HG03342 (cell line): ENCODE data around the gene DAB1.
"Not testable (repeated sequence)": the region's sequence is repeated elsewhere in the genome, so short reads cannot be mapped to it uniquely, and the experiment has no call there.

Source experiments
- ATAC-seq: cut with Tn5 transposase; IDR thresholded peaks from one replicate; pipeline ENCODE4 v1.9.1; 2021; ENCODE audit warnings: mild to moderate bottlenecking, moderate library complexity; ENCODE audit not compliant: unreplicated experiment

DAB1 gene

GRCh38 chr1:57362480-57362879, 61.4 kb downstream of the DAB1 start:
- no peak for ATAC-seq

GRCh38 chr1:57361516-57361915, 62.3 kb downstream of the DAB1 start:
- no peak for ATAC-seq

- ATAC-seq: no peak
Observed at GRCh38 chr1:57360846-57361407, 62.9 kb downstream of the DAB1 start.

GRCh38 chr1:57357462-57357861, 66.4 kb downstream of the DAB1 start:
- ATAC-seq: no peak

GRCh38 chr1:57353654-57354053, 70.2 kb downstream of the DAB1 start:
- no peak for ATAC-seq

GRCh38 chr1:57350610-57351009, 73.2 kb downstream of the DAB1 start:
- no peak for ATAC-seq

- no peak for ATAC-seq
Observed at GRCh38 chr1:57348921-57349320, 74.9 kb downstream of the DAB1 start.

GRCh38 chr1:57345916-57346315, 77.9 kb downstream of the DAB1 start:
- no peak for ATAC-seq

- ATAC-seq: no peak
Observed at GRCh38 chr1:57344265-57344664, 79.6 kb downstream of the DAB1 start.

GRCh38 chr1:57343298-57343915, 80.5 kb downstream of the DAB1 start:
- not testable (repeated sequence) for ATAC-seq

- no peak for ATAC-seq
Observed at GRCh38 chr1:57341721-57342120, 82.1 kb downstream of the DAB1 start.

GRCh38 chr1:57340334-57341070, 83.4 kb downstream of the DAB1 start:
- ATAC-seq: no peak

GRCh38 chr1:57337623-57338022, 86.2 kb downstream of the DAB1 start:
- no peak for ATAC-seq

- ATAC-seq: no peak
Observed at GRCh38 chr1:57336793-57337192, 87.1 kb downstream of the DAB1 start.

- ATAC-seq: no peak
Observed at GRCh38 chr1:57331620-57332019, 92.2 kb downstream of the DAB1 start.

- ATAC-seq: no peak
Observed at GRCh38 chr1:57329937-57330336, 93.9 kb downstream of the DAB1 start.

GRCh38 chr1:57329001-57329527, 94.8 kb downstream of the DAB1 start:
- no peak for ATAC-seq

GRCh38 chr1:57327946-57328345, 95.9 kb downstream of the DAB1 start:
- no peak for ATAC-seq

- ATAC-seq: no peak
Observed at GRCh38 chr1:57327336-57327735, 96.5 kb downstream of the DAB1 start.

GRCh38 chr1:57325536-57325935, 98.3 kb downstream of the DAB1 start:
- no peak for ATAC-seq

- ATAC-seq: no peak
Observed at GRCh38 chr1:57325117-57325516, 98.7 kb downstream of the DAB1 start.

- ATAC-seq: no peak
Observed at GRCh38 chr1:57324388-57324787, 99.5 kb downstream of the DAB1 start.
